Measurements from ENCODE around the gene AXIN1. TPM values are rescaled to one million over a fixed set of nuclear protein-coding genes. Genes with fewer than 3 reads are reported as not detected.
A peak's percentile ranks its signal among the peaks of the same experiment; 100 is the strongest.

The AXIN1 gene
- total and polyA plus RNA-seq, 8 donors = 8.0 to 13.6 (median 10.8) TPM

DNA sequence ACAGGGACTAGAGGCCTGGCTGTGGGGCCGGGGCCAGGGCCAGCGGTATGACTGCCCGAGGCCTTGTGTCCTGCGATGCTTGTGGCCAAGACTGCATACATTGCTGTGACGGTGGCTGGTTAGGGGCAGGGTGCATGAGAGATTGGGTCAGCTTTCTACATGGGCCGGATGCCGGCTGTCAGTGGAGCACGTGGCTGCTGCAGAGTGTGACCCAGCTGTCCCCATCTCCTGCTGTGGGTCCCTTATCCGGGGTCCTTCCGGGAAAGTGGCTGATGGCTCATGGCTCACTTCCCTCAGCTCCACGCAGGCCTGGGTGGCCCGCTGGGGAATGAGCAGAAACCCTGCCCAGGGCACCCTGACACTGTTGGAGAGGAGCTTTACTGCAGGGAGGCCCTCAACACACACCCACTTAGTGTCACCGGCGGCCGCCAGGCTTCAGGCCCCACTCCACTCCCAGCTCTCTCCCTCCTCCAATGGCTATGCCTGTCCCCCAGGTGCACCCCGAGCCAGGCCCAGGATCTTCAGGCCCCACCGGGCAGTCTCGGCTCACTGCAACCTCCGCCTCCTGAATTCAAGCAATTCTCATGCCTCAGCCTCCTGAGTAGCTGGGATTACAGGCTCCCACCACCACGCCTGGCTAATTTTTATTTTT lies 76.0 kb downstream of the AXIN1 start:
- 62 to 71% methylated on average over 20 of the region's 20 CpGs for WGBS, 2 donors
- Histone ChIP-seq H3K27me3 (no peaks in the 10 kb centered on the region), H3K9me3 (no peaks in the 10 kb centered on the region), H3K36me3 (no peaks in the 10 kb centered on the region), H3K4me1 (peaks cover 0 to 8% (median 6%) of the 10 kb centered on the region in 3 donors), H3K4me3 (no peak overlapping the region), H3K27ac (no peak overlapping the region)
- DNase-seq = peak in 3 of 6 donors; percentile 54 to 72 (median 56)
- peak in 1 of 4 donors; percentile 4 for ATAC-seq
- no peak for FAIRE-seq
- intact Hi-C loops (cut with DNase I) = loop anchor here in 1 of 3 donors (5.0 kb wide), 1 partner anchor 49 kb away; the partner anchor contains the start of gene LUC7L
- no peak for TF ChIP-seq CTCF (IDR thresholded peaks at IDR 0.05)

GRCh38 chr16:275786-276232 lies 76.7 kb downstream of the AXIN1 start, which contains the start of gene RGS11:
Gene RGS11 (minus strand): TSS chr16:275944. CDS start chr16:275911, 33 bp downstream.
- WGBS, 2 donors = 3% methylated on average over 21 to 56 of the region's 56 CpGs
- Histone ChIP-seq H3K27ac (no peak within 1 kb of the TSS), H3K36me3 (no peaks in the 10 kb centered on the region), H3K9me3 (no peaks in the 10 kb centered on the region), H3K4me1 (peaks cover 0 to 8% (median 6%) of the 10 kb centered on the region in 3 donors), H3K4me3 (peak within 1 kb of the TSS in 2 of 4 donors; percentile 36 to 53), H3K27me3 (no peaks in the 10 kb centered on the region)
- ATAC-seq (peak in 1 of 4 donors; percentile 16), DNase-seq (peak in 4 of 6 donors; percentile 14 to 72 (median 56)), FAIRE-seq (no peak)
- intact Hi-C loops (cut with DNase I) = loop anchor here in 1 of 3 donors (5.0 kb wide), 1 partner anchor 49 kb away; the partner anchor contains the start of gene LUC7L
- no peak for TF ChIP-seq CTCF (IDR thresholded peaks at IDR 0.05)

GRCh38 chr16:275041-275641 lies 77.4 kb downstream of the AXIN1 start:
- H3K27ac ChIP-seq = no peak overlapping the region
- WGBS, 2 donors = 1 to 2% methylated on average over 29 to 58 of the region's 58 CpGs
- H3K4me3 ChIP-seq = peak overlapping the region in 2 of 4 donors; percentile 36 to 53
- peaks cover 0 to 8% (median 6%) of the 10 kb centered on the region in 3 donors for H3K4me1 ChIP-seq
- H3K9me3 ChIP-seq = no peaks in the 10 kb centered on the region
- no peak for TF ChIP-seq CTCF (IDR thresholded peaks at IDR 0.05)
- FAIRE-seq (no peak), ATAC-seq (peak; percentile 6 to 28 (median 18)), DNase-seq (peak in 4 of 6 donors; percentile 29 to 83 (median 58))
- no peaks in the 10 kb centered on the region for H3K27me3 ChIP-seq
- intact Hi-C loops (cut with DNase I) = loop anchor here in 1 of 3 donors (5.0 kb wide), 1 partner anchor 48 kb away; the partner anchor contains the start of gene LUC7L
- H3K36me3 ChIP-seq = no peaks in the 10 kb centered on the region

GRCh38 chr16:273547-274421 lies 78.7 kb downstream of the AXIN1 start:
- no peaks in the 10 kb centered on the region for H3K9me3 ChIP-seq
- H3K36me3 ChIP-seq = no peaks in the 10 kb centered on the region
- TF ChIP-seq CTCF (IDR thresholded peaks at IDR 0.05) = no peak
- no peak overlapping the region for H3K4me3 ChIP-seq
- ATAC-seq (peak; percentile 44 to 61 (median 60)), DNase-seq (peak; percentile 56 to 83 (median 79)), FAIRE-seq (no peak)
- no peak overlapping the region for H3K27ac ChIP-seq
- no peaks in the 10 kb centered on the region for H3K27me3 ChIP-seq
- peaks cover 0 to 13% (median 13%) of the 10 kb centered on the region in 3 donors for H3K4me1 ChIP-seq
- intact Hi-C loops (cut with DNase I) = no loop called here
- 44 to 47% methylated on average over 20 to 30 of the region's 30 CpGs for WGBS, 2 donors

Data from pancreas (tissue), 10 donors.